Measurements from ENCODE around the gene AHDC1. TPM values are rescaled to one million over a fixed set of nuclear protein-coding genes. Genes with fewer than 3 reads are reported as not detected.

AHDC1 gene
- total and polyA plus RNA-seq, 9 of the 15 experiments (the other 6 are each of a cell fraction or from before 2014, with no cell fraction given), result 0.21 to 36.4 (median 4.7) TPM

- TF ChIP-seq, protein P1, sequence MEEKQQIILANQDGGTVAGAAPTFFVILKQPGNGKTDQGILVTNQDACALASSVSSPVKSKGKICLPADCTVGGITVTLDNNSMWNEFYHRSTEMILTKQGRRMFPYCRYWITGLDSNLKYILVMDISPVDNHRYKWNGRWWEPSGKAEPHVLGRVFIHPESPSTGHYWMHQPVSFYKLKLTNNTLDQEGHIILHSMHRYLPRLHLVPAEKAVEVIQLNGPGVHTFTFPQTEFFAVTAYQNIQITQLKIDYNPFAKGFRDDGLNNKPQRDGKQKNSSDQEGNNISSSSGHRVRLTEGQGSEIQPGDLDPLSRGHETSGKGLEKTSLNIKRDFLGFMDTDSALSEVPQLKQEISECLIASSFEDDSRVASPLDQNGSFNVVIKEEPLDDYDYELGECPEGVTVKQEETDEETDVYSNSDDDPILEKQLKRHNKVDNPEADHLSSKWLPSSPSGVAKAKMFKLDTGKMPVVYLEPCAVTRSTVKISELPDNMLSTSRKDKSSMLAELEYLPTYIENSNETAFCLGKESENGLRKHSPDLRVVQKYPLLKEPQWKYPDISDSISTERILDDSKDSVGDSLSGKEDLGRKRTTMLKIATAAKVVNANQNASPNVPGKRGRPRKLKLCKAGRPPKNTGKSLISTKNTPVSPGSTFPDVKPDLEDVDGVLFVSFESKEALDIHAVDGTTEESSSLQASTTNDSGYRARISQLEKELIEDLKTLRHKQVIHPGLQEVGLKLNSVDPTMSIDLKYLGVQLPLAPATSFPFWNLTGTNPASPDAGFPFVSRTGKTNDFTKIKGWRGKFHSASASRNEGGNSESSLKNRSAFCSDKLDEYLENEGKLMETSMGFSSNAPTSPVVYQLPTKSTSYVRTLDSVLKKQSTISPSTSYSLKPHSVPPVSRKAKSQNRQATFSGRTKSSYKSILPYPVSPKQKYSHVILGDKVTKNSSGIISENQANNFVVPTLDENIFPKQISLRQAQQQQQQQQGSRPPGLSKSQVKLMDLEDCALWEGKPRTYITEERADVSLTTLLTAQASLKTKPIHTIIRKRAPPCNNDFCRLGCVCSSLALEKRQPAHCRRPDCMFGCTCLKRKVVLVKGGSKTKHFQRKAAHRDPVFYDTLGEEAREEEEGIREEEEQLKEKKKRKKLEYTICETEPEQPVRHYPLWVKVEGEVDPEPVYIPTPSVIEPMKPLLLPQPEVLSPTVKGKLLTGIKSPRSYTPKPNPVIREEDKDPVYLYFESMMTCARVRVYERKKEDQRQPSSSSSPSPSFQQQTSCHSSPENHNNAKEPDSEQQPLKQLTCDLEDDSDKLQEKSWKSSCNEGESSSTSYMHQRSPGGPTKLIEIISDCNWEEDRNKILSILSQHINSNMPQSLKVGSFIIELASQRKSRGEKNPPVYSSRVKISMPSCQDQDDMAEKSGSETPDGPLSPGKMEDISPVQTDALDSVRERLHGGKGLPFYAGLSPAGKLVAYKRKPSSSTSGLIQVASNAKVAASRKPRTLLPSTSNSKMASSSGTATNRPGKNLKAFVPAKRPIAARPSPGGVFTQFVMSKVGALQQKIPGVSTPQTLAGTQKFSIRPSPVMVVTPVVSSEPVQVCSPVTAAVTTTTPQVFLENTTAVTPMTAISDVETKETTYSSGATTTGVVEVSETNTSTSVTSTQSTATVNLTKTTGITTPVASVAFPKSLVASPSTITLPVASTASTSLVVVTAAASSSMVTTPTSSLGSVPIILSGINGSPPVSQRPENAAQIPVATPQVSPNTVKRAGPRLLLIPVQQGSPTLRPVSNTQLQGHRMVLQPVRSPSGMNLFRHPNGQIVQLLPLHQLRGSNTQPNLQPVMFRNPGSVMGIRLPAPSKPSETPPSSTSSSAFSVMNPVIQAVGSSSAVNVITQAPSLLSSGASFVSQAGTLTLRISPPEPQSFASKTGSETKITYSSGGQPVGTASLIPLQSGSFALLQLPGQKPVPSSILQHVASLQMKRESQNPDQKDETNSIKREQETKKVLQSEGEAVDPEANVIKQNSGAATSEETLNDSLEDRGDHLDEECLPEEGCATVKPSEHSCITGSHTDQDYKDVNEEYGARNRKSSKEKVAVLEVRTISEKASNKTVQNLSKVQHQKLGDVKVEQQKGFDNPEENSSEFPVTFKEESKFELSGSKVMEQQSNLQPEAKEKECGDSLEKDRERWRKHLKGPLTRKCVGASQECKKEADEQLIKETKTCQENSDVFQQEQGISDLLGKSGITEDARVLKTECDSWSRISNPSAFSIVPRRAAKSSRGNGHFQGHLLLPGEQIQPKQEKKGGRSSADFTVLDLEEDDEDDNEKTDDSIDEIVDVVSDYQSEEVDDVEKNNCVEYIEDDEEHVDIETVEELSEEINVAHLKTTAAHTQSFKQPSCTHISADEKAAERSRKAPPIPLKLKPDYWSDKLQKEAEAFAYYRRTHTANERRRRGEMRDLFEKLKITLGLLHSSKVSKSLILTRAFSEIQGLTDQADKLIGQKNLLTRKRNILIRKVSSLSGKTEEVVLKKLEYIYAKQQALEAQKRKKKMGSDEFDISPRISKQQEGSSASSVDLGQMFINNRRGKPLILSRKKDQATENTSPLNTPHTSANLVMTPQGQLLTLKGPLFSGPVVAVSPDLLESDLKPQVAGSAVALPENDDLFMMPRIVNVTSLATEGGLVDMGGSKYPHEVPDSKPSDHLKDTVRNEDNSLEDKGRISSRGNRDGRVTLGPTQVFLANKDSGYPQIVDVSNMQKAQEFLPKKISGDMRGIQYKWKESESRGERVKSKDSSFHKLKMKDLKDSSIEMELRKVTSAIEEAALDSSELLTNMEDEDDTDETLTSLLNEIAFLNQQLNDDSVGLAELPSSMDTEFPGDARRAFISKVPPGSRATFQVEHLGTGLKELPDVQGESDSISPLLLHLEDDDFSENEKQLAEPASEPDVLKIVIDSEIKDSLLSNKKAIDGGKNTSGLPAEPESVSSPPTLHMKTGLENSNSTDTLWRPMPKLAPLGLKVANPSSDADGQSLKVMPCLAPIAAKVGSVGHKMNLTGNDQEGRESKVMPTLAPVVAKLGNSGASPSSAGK (IDR thresholded peaks at IDR 0.05), result peak; percentile 89
- TF ChIP-seq ATF2 (CRISPR knock-in tag; IDR thresholded peaks at IDR 0.05), result no peak
- peak; percentile 66; the same call in 1 of the 2 replicates for TF ChIP-seq ADNP (tag; IDR thresholded peaks at IDR 0.05)
- peak; percentile 90 for TF ChIP-seq MITF (IDR thresholded peaks at IDR 0.05)
- no peak for TF ChIP-seq XRCC4 (IDR thresholded peaks at IDR 0.05; ENCODE audit: extremely low read depth, insufficient read depth, insufficient read length)
- peak; percentile 87; the same call in 1 of the 2 replicates for TF ChIP-seq PHF21A (IDR thresholded peaks at IDR 0.05; ENCODE audit: borderline replicate concordance, low read depth)
- peak; percentile 51 for TF ChIP-seq TBP (optimal IDR thresholded peaks at IDR 0.05; ENCODE audit: low read depth, low read length)
- peak; percentile 76 for TF ChIP-seq HMGN3 (IDR thresholded peaks at IDR 0.05; ENCODE audit: borderline replicate concordance, extremely low read depth, insufficient read length, low read depth, low read length)
- TF ChIP-seq ZC3H8 (IDR thresholded peaks at IDR 0.05), result no peak
- peak; percentile 94 for TF ChIP-seq LCOR (CRISPR knock-in tag; IDR thresholded peaks at IDR 0.05)
Measured at GRCh38 chr1:27542463-27543273, 61.3 kb downstream of the AHDC1 start (continued).

Measured in K562 (cell line).